Stimulated activated effector memory CD8-positive, alpha-beta T cell treated with anti-CD3 and anti-CD28 coated beads, Interleukin-12 subunit alpha, Interleukin-12 subunit beta, amount 100 ng/mL, for 72 hours (primary cell): ENCODE measurements around the gene HMCN2.

Source experiments
- ATAC-seq: fragments of 150-1000 bp; cut with Tn5 transposase; 2 replicates; pipeline ENCODE4 v1.10.0; 2021
- DNase-seq, 2 donors: peaks; one replicate each; pipeline ENCODE4 v3.0.0; 2021 to 2022; ENCODE audit warnings: low spot score in 2 of 2
- H3K27ac Mint-ChIP-seq: one replicate; pipeline ENCODE4 v1.8.0; 2022; ENCODE audit warnings: mild to moderate bottlenecking, mixed read lengths
- H3K36me3 Mint-ChIP-seq: one replicate; pipeline ENCODE4 v1.8.0; 2022; ENCODE audit warnings: mild to moderate bottlenecking, mixed read lengths
- H3K4me1 Mint-ChIP-seq: one replicate; pipeline ENCODE4 v1.8.0; 2022; ENCODE audit warnings: mixed read lengths
- H3K4me3 Mint-ChIP-seq: one replicate; pipeline ENCODE4 v1.8.0; 2022; ENCODE audit warnings: mild to moderate bottlenecking, mixed read lengths
- H3K9me3 Mint-ChIP-seq: one replicate; pipeline ENCODE4 v1.8.0; 2022; ENCODE audit warnings: mixed read lengths

The HMCN2 gene

DNA sequence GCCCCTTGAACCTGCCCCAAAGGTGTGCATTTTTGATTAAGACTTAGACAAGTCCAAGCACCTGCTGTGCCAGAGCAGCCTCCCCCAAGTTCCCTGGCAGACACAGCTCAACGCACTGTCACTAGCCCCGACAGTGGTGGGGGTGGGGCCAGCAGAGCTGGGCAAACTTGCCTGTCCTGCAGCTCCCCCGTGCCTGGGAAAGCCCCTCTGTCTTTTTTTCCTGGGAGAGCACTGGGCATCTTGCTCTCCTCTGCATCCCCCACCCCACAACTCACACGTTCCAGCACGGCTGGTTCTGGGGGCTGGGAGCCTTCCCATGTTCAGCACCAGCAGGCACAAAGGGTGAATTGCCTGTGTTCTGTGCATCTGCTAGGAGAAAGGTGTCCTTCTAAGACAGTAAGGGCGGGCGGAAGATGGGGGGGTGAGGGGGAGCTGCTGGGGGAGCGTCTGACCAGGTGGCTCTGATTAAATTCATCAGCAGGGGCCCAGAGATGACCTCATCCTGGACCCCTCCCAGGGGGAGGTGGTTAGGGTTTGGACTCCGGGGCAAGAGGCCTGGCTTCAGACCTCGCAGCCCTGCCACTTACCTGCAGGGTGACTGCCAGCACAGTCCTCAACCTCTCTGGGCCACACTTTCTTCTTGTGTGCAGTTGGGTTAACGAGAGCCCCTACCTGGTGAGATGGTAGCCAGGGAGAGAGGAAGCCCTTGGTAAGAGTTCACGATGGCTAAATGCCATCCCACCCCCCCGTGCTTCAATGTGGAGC, 23.5 kb downstream of the HMCN2 start:
- no peak overlapping the region for H3K4me3 Mint-ChIP-seq
- H3K9me3 Mint-ChIP-seq: no peaks in the 10 kb centered on the region
- ATAC-seq: no peak
- no peak overlapping the region for H3K27ac Mint-ChIP-seq
- no peaks in the 10 kb centered on the region for H3K4me1 Mint-ChIP-seq
- DNase-seq: no peak
- H3K36me3 Mint-ChIP-seq: no peaks in the 10 kb centered on the region

GRCh38 chr9:130289711-130290241, 24.2 kb downstream of the HMCN2 start:
- ATAC-seq: no peak
- Mint-ChIP-seq H3K4me3 (no peak overlapping the region), H3K36me3 (no peaks in the 10 kb centered on the region), H3K4me1 (no peaks in the 10 kb centered on the region), H3K27ac (no peak overlapping the region), H3K9me3 (no peaks in the 10 kb centered on the region)
- no peak for DNase-seq

DNA sequence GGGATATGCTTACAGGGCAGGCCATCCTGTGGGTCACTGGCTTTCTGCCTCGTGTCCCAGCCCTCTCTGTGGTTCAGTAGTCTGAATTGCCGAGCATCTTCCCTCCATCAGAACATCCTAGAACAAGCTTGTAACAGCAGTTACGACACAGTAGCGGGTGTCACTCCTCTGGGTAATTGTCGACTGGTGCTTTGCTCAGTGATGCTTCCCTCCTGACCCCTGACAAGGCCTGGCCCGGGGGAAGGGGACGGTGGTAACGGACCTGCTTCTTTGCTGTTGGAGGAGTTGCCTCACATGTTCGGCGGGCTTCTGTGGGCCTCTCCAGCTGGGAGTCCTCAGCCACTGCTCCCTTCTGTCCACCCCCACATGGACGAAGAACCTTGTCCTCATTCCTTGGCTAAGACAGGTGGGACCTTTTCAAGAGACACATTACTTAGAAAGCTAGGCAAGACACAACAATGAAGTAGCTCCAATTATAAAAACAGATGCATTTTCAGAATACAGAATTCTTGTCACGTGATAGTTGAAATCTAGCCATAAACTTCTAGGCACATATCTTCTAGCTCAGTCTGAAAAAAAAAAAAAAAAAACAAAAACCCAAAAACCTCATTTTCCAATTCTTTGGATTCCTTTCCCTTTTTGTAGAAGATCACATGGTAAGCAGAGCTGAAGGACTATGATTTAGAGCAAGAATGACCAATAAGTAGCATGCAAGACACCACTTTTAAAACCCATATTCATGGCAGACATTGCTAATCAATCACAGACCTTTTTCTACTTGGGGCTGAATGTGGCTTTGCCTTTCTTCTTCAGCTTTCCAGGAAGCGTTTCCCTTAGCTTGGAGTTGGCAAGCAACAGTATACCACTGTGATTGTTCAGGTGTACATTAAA, 25.0 kb downstream of the HMCN2 start:
- Mint-ChIP-seq H3K4me1 (no peaks in the 10 kb centered on the region), H3K4me3 (no peak overlapping the region), H3K36me3 (no peaks in the 10 kb centered on the region), H3K27ac (no peak overlapping the region), H3K9me3 (no peaks in the 10 kb centered on the region)
- no peak for DNase-seq
- no peak for ATAC-seq

- no peak for DNase-seq
- no peaks in the 10 kb centered on the region for H3K4me1 Mint-ChIP-seq
- H3K27ac Mint-ChIP-seq: no peak overlapping the region
- no peaks in the 10 kb centered on the region for H3K9me3 Mint-ChIP-seq
- H3K36me3 Mint-ChIP-seq: no peaks in the 10 kb centered on the region
- H3K4me3 Mint-ChIP-seq: no peak overlapping the region
- ATAC-seq: no peak
Measured at GRCh38 chr9:130291474-130291873, 25.9 kb downstream of the HMCN2 start.

GRCh38 chr9:130292106-130292505, 26.5 kb downstream of the HMCN2 start:
- H3K4me3 Mint-ChIP-seq: no peak overlapping the region
- H3K27ac Mint-ChIP-seq: no peak overlapping the region
- H3K36me3 Mint-ChIP-seq: no peaks in the 10 kb centered on the region
- ATAC-seq: no peak
- no peak for DNase-seq
- H3K9me3 Mint-ChIP-seq: no peaks in the 10 kb centered on the region
- no peaks in the 10 kb centered on the region for H3K4me1 Mint-ChIP-seq

GRCh38 chr9:130294664-130295063, 29.1 kb downstream of the HMCN2 start:
- no peaks in the 10 kb centered on the region for H3K4me1 Mint-ChIP-seq
- DNase-seq (no peak), ATAC-seq (no peak)
- H3K36me3 Mint-ChIP-seq: no peaks in the 10 kb centered on the region
- no peak overlapping the region for H3K4me3 Mint-ChIP-seq
- no peaks in the 10 kb centered on the region for H3K9me3 Mint-ChIP-seq
- no peak overlapping the region for H3K27ac Mint-ChIP-seq

DNA sequence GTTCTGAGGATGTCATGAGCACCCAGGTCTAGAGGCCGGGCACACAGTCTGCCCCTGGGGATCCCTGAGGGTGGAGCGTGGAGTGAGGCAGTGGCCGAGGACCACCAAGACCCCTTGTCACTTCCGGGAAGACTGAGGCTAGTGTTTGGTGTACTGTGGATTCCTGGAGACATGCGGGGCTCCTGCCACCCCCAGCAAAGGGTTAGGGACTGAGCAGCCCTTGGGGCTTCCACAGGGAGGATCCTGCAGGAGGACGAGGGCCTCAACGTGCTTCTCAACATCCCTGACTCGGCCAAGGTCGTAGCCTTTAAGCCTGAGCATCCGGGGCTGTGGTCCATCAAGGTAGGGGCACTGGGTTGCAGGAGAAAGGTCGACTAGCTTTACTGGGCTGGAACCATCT, 29.9 kb downstream of the HMCN2 start:
- ATAC-seq (no peak), DNase-seq (no peak)
- Mint-ChIP-seq H3K4me1 (no peaks in the 10 kb centered on the region), H3K27ac (no peak overlapping the region), H3K4me3 (no peak overlapping the region), H3K36me3 (no peaks in the 10 kb centered on the region), H3K9me3 (peaks cover 4% of the 10 kb centered on the region)

- H3K4me1 Mint-ChIP-seq: no peaks in the 10 kb centered on the region
- no peak overlapping the region for H3K27ac Mint-ChIP-seq
- H3K36me3 Mint-ChIP-seq: no peaks in the 10 kb centered on the region
- ATAC-seq (no peak), DNase-seq (no peak)
- no peak overlapping the region for H3K4me3 Mint-ChIP-seq
- peaks cover 4% of the 10 kb centered on the region for H3K9me3 Mint-ChIP-seq
Measured at GRCh38 chr9:130295945-130296782, 30.6 kb downstream of the HMCN2 start.

DNA sequence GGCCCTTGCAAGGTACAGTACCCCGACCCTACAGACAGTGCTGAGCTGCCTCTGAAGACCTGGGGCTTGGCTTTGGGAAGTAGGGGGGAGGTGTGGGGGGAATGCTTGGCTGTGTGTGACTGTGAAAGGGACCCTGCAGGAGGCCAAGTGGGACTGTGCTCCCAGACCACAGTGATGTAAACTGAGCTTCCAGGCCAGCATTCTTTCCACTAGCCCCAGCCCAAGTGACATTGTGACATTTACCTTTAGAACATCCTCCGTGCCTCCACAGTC, 31.2 kb downstream of the HMCN2 start:
- no peaks in the 10 kb centered on the region for H3K4me1 Mint-ChIP-seq
- H3K27ac Mint-ChIP-seq: no peak overlapping the region
- H3K4me3 Mint-ChIP-seq: no peak overlapping the region
- no peaks in the 10 kb centered on the region for H3K36me3 Mint-ChIP-seq
- no peak for ATAC-seq
- peaks cover 4% of the 10 kb centered on the region for H3K9me3 Mint-ChIP-seq
- no peak for DNase-seq

DNA sequence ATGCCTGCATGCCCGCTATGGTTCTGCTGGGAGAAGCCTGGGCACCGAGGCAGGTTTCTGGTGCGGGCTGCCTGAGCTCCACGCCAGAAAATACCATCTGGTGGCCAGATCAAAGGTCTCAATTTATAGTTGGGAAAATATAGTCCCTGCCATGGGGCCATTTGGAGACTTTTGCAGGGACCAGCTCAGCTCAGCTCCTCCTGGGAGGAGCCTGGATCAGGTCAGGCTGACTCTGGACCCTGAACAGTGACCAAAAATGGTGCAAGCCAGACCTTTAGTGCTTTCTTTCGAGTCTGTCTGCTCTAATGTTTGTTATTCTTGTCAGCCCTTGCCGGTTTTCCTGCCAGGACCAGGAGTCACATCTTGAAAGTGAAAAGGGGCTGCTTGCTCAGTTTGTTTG, 31.8 kb downstream of the HMCN2 start:
- Mint-ChIP-seq H3K36me3 (no peaks in the 10 kb centered on the region), H3K9me3 (peaks cover 4% of the 10 kb centered on the region), H3K4me3 (no peak overlapping the region), H3K4me1 (no peaks in the 10 kb centered on the region), H3K27ac (no peak overlapping the region)
- no peak for ATAC-seq
- no peak for DNase-seq

DNA sequence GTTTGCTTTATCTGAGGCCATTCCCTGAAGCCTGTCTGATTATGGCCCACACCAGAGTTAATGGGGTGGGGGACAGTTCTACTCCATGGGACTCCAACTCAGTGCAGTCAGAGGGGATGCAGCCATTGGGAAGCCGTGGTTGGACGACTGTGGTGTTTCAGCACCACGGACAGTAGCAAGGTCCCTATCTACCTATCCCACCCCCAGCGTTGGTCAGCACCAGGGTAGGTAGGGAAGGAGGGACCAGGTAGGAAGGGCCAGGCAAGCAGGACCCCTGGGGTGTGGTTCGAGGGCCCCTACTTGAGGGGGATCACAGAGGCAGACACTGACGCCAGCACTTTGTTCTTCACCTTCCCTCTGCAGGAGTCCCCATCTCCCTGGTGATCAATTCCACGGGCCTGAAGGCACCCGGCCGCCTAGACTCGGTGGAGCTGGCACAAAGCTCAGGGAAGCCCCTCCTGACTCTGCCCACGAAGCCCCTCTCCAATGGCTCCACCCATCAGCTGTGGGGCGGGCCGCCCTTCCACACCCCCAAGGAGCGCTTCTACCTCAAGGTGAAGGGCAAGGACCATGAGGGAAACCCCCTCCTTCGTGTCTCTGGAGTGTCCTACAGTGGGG, 33.2 kb downstream of the HMCN2 start:
- ATAC-seq (no peak), DNase-seq (no peak)
- no peaks in the 10 kb centered on the region for H3K4me1 Mint-ChIP-seq
- H3K4me3 Mint-ChIP-seq: no peak overlapping the region
- H3K27ac Mint-ChIP-seq: no peak overlapping the region
- peaks cover 4% of the 10 kb centered on the region for H3K9me3 Mint-ChIP-seq
- H3K36me3 Mint-ChIP-seq: no peaks in the 10 kb centered on the region

- no peaks in the 10 kb centered on the region for H3K4me1 Mint-ChIP-seq
- H3K4me3 Mint-ChIP-seq: no peak overlapping the region
- no peaks in the 10 kb centered on the region for H3K36me3 Mint-ChIP-seq
- ATAC-seq: no peak
- no peak overlapping the region for H3K27ac Mint-ChIP-seq
- peaks cover 4% of the 10 kb centered on the region for H3K9me3 Mint-ChIP-seq
- no peak for DNase-seq
Measured at GRCh38 chr9:130299785-130300615, 34.4 kb downstream of the HMCN2 start.

DNA sequence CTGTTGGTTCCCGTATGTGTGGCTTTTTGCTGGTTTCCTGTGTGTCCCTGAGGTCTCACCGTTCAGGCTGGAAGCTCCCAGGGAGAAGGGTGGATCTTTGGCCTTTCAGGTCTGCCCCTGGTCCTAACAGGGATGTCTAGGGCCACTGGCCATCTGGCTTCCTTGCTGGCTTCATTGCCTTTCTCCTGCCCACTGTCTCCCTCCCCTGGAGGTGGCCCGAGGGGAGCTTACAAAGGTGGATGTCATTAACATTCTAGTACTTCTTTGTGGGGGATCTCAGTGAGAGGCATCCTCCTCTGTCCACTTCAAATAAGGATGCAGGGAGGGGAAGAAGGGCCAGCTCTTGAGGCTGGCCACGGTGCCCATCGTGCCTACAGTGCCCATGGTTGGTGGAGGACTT, 35.2 kb downstream of the HMCN2 start:
- DNase-seq (no peak), ATAC-seq (no peak)
- no peaks in the 10 kb centered on the region for H3K36me3 Mint-ChIP-seq
- H3K4me3 Mint-ChIP-seq: no peak overlapping the region
- H3K27ac Mint-ChIP-seq: no peak overlapping the region
- H3K9me3 Mint-ChIP-seq: peaks cover 4% of the 10 kb centered on the region
- H3K4me1 Mint-ChIP-seq: no peaks in the 10 kb centered on the region

DNA sequence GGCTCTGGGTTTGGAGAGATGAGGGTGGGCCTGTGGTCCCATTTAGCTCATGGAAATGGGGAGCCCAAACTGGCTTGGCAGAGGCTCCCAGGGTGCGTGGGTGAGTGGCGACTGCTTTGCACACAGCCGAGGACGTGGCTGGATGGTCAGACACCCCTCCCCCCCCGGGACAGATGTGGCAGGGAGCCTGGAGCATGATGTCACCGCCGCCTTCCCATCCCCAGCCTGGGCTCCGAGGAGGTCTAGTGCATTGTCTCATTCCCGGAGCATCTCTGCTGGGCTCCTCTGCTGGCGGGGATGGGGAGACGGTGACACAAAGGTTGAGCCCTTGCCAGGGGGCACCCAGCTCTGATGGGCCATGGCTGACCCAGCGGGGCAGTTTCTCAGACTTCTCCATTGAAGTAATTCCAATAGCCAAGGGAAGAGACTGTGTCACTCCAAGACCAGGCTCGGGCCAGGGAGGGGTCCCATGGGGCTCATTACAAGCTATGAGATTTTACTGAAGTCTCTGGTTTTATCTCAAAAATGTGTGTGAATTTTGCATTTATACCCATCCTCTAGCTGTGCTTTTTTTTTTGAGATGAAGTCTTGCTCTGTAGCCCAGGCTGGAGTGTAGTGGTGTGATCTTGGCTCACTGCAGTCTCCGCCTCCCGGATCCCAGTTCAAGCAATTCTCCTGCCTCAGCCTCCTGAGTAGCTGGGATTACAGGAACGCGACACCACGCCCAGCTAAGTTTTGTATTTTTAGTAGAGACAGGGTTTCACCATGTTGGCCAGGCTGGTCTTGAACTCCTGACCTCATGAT, 36.1 kb downstream of the HMCN2 start:
- H3K36me3 Mint-ChIP-seq: no peaks in the 10 kb centered on the region
- no peak overlapping the region for H3K4me3 Mint-ChIP-seq
- no peak for DNase-seq
- peaks cover 4% of the 10 kb centered on the region for H3K9me3 Mint-ChIP-seq
- ATAC-seq: no peak
- no peaks in the 10 kb centered on the region for H3K4me1 Mint-ChIP-seq
- no peak overlapping the region for H3K27ac Mint-ChIP-seq
